B cell (primary cell): ENCODE results near the gene LDLRAD1. TPM values are rescaled to one million over a fixed set of nuclear protein-coding genes. Genes with fewer than 3 reads are reported as not detected.

ENCODE experiments used
- ATAC-seq: fragments of 200-7000 bp; cut with Tn5 transposase; one replicate; pipeline ENCODE4 v1.10.0; 2021; ENCODE audit warnings: low read depth, mild to moderate bottlenecking, moderate number of reproducible peaks, moderate library complexity
- CTCF ChIA-PET: fragments of 350-600 bp; sonication (Branson Sonifier 250); formaldehyde crosslinking; loops from one replicate; lab custom pipeline; 2021; ENCODE audit warnings: antibody characterized with exemption, inconsistent platforms; lab: Charles Lee
- POLR2A ChIA-PET: fragments of 350-600 bp; sonication (Branson Sonifier 250); formaldehyde crosslinking; loops from one replicate; lab custom pipeline; 2021; ENCODE audit warnings: antibody characterized with exemption; lab: Charles Lee
- DNase-seq: peaks from one replicate; pipeline ENCODE4 v3.0.0; 2013
- H2AFZ ChIP-seq: 2 replicates; pipeline ENCODE4 v1.6.1; 2012; ENCODE audit warnings: mild to moderate bottlenecking, low read depth, low read length; ENCODE audit not compliant: insufficient read depth, poor library complexity, severe bottlenecking
- H3K27ac ChIP-seq, 2 donors: 1 replicate in 1 of 2; 2 replicates in 1 of 2; pipeline ENCODE4 v1.5.1; 2012 to 2013; ENCODE audit warnings: low read length in 2 of 2, mild to moderate bottlenecking in 2 of 2, moderate library complexity in 1 of 2
- H3K27me3 ChIP-seq, 4 experiments: fragments of 200-600 bp in 1 of 4; sonication (generic) in 1 of 4; replicated peaks in 1 of 4; 1 replicate in 2 of 4; 2 replicates in 2 of 4; pipeline versions ENCODE4 v1.6.1 to v1.7.0; 2013 to 2016; ENCODE audit warnings: low read length in 3 of 4, mild to moderate bottlenecking in 2 of 4, mixed read lengths in 1 of 4, moderate library complexity in 1 of 4; ENCODE audit not compliant: insufficient read depth in 4 of 4, control insufficient read depth in 3 of 4; ENCODE audit errors: control extremely low read depth in 1 of 4
- H3K36me3 ChIP-seq, 2 experiments: replicated peaks in 1 of 2; 1 replicate in 1 of 2; 2 replicates in 1 of 2; pipeline versions ENCODE4 v1.6.1 to v1.7.1; 2013; ENCODE audit warnings: low read length in 1 of 2; ENCODE audit not compliant: insufficient read depth in 2 of 2, control insufficient read depth in 1 of 2; ENCODE audit errors: control extremely low read depth in 1 of 2, extremely low read depth in 1 of 2
- H3K4me1 ChIP-seq, 2 donors: fragments of 200-600 bp in 1 of 2; sonication (generic) in 1 of 2; 1 replicate in 1 of 2; 2 replicates in 1 of 2; pipeline versions ENCODE4 v1.5.1 to v1.6.1; 2013 to 2017; ENCODE audit warnings: low read length in 2 of 2; ENCODE audit not compliant: control insufficient read depth in 2 of 2, insufficient read depth in 2 of 2
- H3K4me2 ChIP-seq: replicated peaks from 2 replicates; pipeline ENCODE3; 2012; ENCODE audit warnings: mild to moderate bottlenecking, low read depth, low read length; ENCODE audit not compliant: poor library complexity, severe bottlenecking
- H3K4me3 ChIP-seq, 5 experiments: fragments of 200-600 bp in 1 of 5; sonication (generic) in 1 of 5; 1 replicate in 3 of 5; 2 replicates in 2 of 5; pipeline versions ENCODE4 v1.5.1 to v1.7.0; 2011 to 2016; ENCODE audit warnings: low read length in 4 of 5, mild to moderate bottlenecking in 4 of 5, low read depth in 2 of 5, control low read depth in 1 of 5, moderate library complexity in 1 of 5; ENCODE audit not compliant: insufficient read depth in 1 of 5; ENCODE audit errors: control extremely low read depth in 1 of 5, extremely low read depth in 1 of 5
- H3K79me2 ChIP-seq: fragments of 200-600 bp; sonication (generic); one replicate; pipeline ENCODE4 v1.6.0; 2016; ENCODE audit warnings: low read length; ENCODE audit not compliant: control insufficient read depth, insufficient read depth
- H3K9ac ChIP-seq: fragments of 200-600 bp; sonication (generic); 2 replicates; pipeline ENCODE4 v1.6.1; 2017; ENCODE audit warnings: mild to moderate bottlenecking, low read length, moderate library complexity
- H3K9me3 ChIP-seq, 3 donors: one replicate each; pipeline versions ENCODE4 v1.6.1 to v1.7.1; 2013; ENCODE audit warnings: low read length in 2 of 3; ENCODE audit not compliant: control insufficient read depth in 2 of 3, insufficient read depth in 1 of 3; ENCODE audit errors: control extremely low read depth in 1 of 3
- H4K20me1 ChIP-seq: 2 replicates; pipeline ENCODE4 v1.6.0; 2012; ENCODE audit warnings: mild to moderate bottlenecking, low read length; ENCODE audit not compliant: insufficient read depth, control insufficient read depth, poor library complexity, severe bottlenecking
- H3K27ac Mint-ChIP-seq: one replicate; pipeline ENCODE4 v1.8.0; 2021; ENCODE audit warnings: mixed read lengths
- H3K27me3 Mint-ChIP-seq: one replicate; pipeline ENCODE4 v1.8.0; 2021; ENCODE audit warnings: mixed read lengths
- H3K4me1 Mint-ChIP-seq: one replicate; pipeline ENCODE4 v1.8.0; 2021; ENCODE audit warnings: mixed read lengths
- H3K4me3 Mint-ChIP-seq: one replicate; pipeline ENCODE4 v1.8.0; 2021; ENCODE audit warnings: mixed read lengths
- H3K9me3 Mint-ChIP-seq: one replicate; pipeline ENCODE4 v1.8.0; 2022; ENCODE audit warnings: mixed read lengths; ENCODE audit not compliant: insufficient read depth
- EZH2 ChIP-seq: IDR thresholded peaks from 2 replicates; pipeline ENCODE4 v1.6.1; 2012; ENCODE audit warnings: borderline replicate concordance, low read depth, mild to moderate bottlenecking, moderate library complexity, low read length; ENCODE audit not compliant: insufficient read depth, poor library complexity, severe bottlenecking
- WGBS: methylation state at CpG from one replicate; pipeline ENCODE4 v1.1.5; 2013; ENCODE audit warnings: missing lambda C conversion rate; ENCODE audit not compliant: insufficient coverage; 5-methylcytosine and 5-hydroxymethylcytosine counted together
- intact Hi-C: fragments of 100-400 bp; cut with micrococcal nuclease; formaldehyde crosslinking; loops from one replicate; pipeline ENCODE4 v1.10.0; 2022
- polyA minus RNA-seq: library from RNA; depleted of rRNA, polyadenylated mRNA; stranded (reverse); fragments of >200 nt; gene quantifications from 2 replicates; pipeline ENCODE4 v1.2.3, GENCODE V29; 2012
- polyA plus RNA-seq: library from polyadenylated mRNA; depleted of rRNA; stranded (reverse); fragments of >200 nt; gene quantifications from 2 replicates; pipeline ENCODE4 v1.2.3, GENCODE V29; 2012
- total RNA-seq, 2 donors: library from RNA; stranded (reverse); fragments of 120-200 nt in 1 of 2; gene quantifications; 1 replicate in 1 of 2; 2 replicates in 1 of 2; pipeline versions ENCODE4 v1.2.3 to v1.2.4, GENCODE V29; 2013 to 2022
- TF ChIP-seq, protein P1 (sequence below): fragments of 200-600 bp; IDR thresholded peaks from one replicate; pipeline ENCODE4 v1.8.0; 2022; ENCODE audit warnings: antibody characterized with exemption, mild to moderate bottlenecking

The LDLRAD1 gene, protein sequence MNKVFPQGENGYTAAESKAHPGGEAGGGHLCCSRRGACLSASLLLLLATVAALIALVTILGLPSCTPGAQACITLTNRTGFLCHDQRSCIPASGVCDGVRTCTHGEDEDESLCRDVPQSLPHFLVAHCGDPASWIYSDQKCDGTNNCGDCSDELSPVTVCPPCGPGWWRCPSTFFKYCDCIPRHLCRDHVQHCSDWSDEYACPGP
- total RNA-seq = not detected in 2 replicates
- not detected for total RNA-seq (2013)
- not detected in 2 replicates for polyA plus RNA-seq
- polyA minus RNA-seq = 0.14 TPM in 1 of 2 replicates, not detected in the other

DNA sequence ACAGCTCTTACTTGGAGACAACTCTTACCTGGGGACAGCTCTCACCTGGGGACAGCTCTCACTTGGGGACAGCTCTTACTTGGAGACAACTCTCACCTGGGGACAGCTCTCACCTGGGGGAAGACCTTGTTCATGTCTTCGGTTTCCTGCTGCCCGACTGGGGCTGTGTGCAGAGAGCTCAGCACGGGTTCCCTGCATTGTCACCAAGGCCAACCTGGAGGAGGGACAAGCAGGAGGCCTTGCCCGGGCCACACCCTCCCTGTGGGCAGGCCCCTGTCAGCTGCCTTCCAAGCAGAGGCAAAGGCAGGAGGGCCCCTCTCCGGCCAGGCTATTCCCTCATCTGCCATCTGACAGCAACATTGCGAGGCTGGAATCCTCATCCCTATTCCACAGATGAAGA lies at the start of gene LDLRAD1:
LDLRAD1 (minus strand) TSS at position 208 of the 400 bp plus-strand sequence; CDS start at position 134, 74 bp downstream.
- Mint-ChIP-seq H3K9me3 (no peaks in the 10 kb centered on the region), H3K4me3 (no peak within 1 kb of the TSS), H3K4me1 (no peaks in the 10 kb centered on the region), H3K27ac (no peak within 1 kb of the TSS), H3K27me3 (peaks cover 16% of the 10 kb centered on the region)
- WGBS = 69% methylated on average over 5 of the region's 6 CpGs
- no peaks in the 10 kb centered on the region for H3K9me3 ChIP-seq
- CTCF ChIA-PET = no interaction called here
- H3K4me3 ChIP-seq = no peak within 1 kb of the TSS
- DNase-seq (no peak), ATAC-seq (no peak)
- H2AFZ ChIP-seq = no peak within 1 kb of the TSS
- H3K36me3 ChIP-seq = no peaks in the 10 kb centered on the region
- no peaks in the 10 kb centered on the region for H3K4me1 ChIP-seq
- no peak for TF ChIP-seq EZH2
- TF ChIP-seq, protein P1, sequence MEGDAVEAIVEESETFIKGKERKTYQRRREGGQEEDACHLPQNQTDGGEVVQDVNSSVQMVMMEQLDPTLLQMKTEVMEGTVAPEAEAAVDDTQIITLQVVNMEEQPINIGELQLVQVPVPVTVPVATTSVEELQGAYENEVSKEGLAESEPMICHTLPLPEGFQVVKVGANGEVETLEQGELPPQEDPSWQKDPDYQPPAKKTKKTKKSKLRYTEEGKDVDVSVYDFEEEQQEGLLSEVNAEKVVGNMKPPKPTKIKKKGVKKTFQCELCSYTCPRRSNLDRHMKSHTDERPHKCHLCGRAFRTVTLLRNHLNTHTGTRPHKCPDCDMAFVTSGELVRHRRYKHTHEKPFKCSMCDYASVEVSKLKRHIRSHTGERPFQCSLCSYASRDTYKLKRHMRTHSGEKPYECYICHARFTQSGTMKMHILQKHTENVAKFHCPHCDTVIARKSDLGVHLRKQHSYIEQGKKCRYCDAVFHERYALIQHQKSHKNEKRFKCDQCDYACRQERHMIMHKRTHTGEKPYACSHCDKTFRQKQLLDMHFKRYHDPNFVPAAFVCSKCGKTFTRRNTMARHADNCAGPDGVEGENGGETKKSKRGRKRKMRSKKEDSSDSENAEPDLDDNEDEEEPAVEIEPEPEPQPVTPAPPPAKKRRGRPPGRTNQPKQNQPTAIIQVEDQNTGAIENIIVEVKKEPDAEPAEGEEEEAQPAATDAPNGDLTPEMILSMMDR = no peak
- no peak within 1 kb of the TSS for H3K9ac ChIP-seq
- H3K79me2 ChIP-seq = no peaks in the 10 kb centered on the region
- intact Hi-C loops = no loop called here
- peaks cover 0 to 3% (median 0%) of the 10 kb centered on the region in 4 experiments for H3K27me3 ChIP-seq
- H4K20me1 ChIP-seq = no peaks in the 10 kb centered on the region
- H3K27ac ChIP-seq = no peak within 1 kb of the TSS
- POLR2A ChIA-PET = no interaction called here
- no peak within 1 kb of the TSS for H3K4me2 ChIP-seq

DNA sequence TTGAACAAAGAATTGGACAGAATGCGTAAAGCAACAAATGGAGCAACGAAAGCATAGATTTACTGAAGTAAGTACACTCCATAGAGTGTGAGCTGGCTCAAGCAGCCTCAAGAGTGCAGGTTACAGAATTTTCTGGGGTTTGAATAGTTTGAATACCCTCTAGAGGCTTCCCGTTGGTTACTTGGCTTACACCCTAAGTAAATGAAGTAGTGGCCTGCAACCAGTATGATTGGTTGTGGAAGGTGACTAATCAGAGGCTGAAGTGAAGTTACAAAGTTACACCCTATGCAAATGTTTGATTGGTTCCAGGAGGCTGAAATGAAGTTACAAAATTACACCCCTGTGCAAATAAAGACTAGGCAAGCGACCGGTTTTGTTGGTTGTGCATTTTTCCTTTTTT lies 46.3 kb upstream of the LDLRAD1 start:
- no peak overlapping the region for H3K4me3 Mint-ChIP-seq
- ATAC-seq = no peak
- H3K79me2 ChIP-seq = peaks cover 23% of the 10 kb centered on the region
- WGBS = 100% methylated on average over 5 of the region's 5 CpGs
- no peaks in the 10 kb centered on the region for H3K27me3 ChIP-seq
- peaks cover 2% of the 10 kb centered on the region for H3K4me1 Mint-ChIP-seq
- intact Hi-C loops = no loop called here
- no peaks in the 10 kb centered on the region for H3K4me1 ChIP-seq
- H3K36me3 ChIP-seq = peaks cover 0 to 4% of the 10 kb centered on the region in 2 experiments
- no peak overlapping the region for H3K4me2 ChIP-seq
- no peak overlapping the region for H3K27ac ChIP-seq
- DNase-seq = no peak
- no peak overlapping the region for H2AFZ ChIP-seq
- no peaks in the 10 kb centered on the region for H4K20me1 ChIP-seq
- no peaks in the 10 kb centered on the region for H3K27me3 Mint-ChIP-seq
- H3K9me3 ChIP-seq = no peaks in the 10 kb centered on the region
- H3K4me3 ChIP-seq = no peak overlapping the region
- no peak overlapping the region for H3K27ac Mint-ChIP-seq
- ChIA-PET POLR2A (no interaction called here), CTCF (no interaction called here)
- no peak for TF ChIP-seq EZH2
- TF ChIP-seq, protein P1 = no peak
- no peak overlapping the region for H3K9ac ChIP-seq
- H3K9me3 Mint-ChIP-seq = no peaks in the 10 kb centered on the region
